Coronary artery (tissue), 2 donors: ENCODE data around the gene MFSD2A.
A peak's percentile ranks its signal among the peaks of the same experiment; 100 is the strongest.

Source experiments
- DNase-seq: peaks from one replicate; pipeline ENCODE4 v3.0.0-alpha.2; 2017; ENCODE audit warnings: low spot score
- H3K27ac ChIP-seq, 2 donors: fragments of 200-600 bp; sonication (generic); one replicate each; pipeline ENCODE4 v1.5.1; 2016 to 2019
- H3K4me3 ChIP-seq: fragments of 200-600 bp; sonication (generic); 2 replicates; pipeline ENCODE4 v1.5.1; 2016; ENCODE audit warnings: mild to moderate bottlenecking, moderate library complexity
- CTCF ChIP-seq: fragments of 200-600 bp; sonication (generic); IDR thresholded peaks from one replicate; pipeline ENCODE4 v1.5.1; 2019; ENCODE audit warnings: antibody characterized with exemption

Gene MFSD2A

DNA sequence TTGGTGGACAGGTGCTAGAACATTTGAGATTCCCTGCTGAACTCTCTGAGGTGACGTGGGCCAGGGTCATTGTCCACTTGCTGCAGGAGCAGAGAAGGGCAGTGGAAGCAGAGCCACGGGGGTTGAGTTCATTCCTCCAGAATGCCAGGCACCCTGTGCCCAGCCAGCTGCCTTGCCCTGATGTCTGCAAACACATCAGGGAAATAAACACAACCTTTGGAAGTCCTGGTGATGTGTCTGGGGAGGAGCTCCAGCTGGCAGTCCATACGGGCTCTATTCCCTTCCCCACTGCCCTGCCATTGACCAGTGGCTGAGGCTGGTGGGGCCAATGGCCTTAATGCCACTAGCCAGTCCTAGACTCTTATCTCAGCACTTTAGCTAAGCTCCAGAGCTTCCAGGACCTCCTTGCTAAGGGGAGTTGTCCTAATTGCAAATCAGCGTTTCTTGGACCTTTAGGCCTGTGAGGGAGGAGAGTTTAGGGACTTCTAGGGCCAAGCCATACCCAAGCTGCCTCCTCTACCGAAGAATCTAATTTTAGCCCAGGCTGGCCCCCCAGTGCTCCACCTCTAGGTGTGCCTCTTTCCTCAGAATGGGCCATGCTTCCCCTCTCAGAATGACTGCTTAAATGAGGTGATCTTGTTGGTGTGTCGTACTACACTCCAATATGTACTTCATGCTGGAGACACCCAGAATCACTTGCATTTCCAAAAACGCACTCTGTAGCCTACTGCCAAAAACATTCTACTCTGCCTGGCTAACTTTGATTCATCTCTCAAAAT, 25.9 kb upstream of the MFSD2A start:
- no peak overlapping the region for H3K27ac ChIP-seq
- no peak for DNase-seq
- no peak for TF ChIP-seq CTCF

GRCh38 chr1:39933956-39934941, 20.7 kb upstream of the MFSD2A start:
- peak overlapping the region in 1 of 2 donors; percentile 49 for H3K27ac ChIP-seq
- H3K4me3 ChIP-seq, result no peak overlapping the region
- peak; percentile 85 for DNase-seq
- no peak for TF ChIP-seq CTCF

More for the DNA sequence above, 25.9 kb upstream of the MFSD2A start:
- H3K4me3 ChIP-seq, result no peak overlapping the region

DNA sequence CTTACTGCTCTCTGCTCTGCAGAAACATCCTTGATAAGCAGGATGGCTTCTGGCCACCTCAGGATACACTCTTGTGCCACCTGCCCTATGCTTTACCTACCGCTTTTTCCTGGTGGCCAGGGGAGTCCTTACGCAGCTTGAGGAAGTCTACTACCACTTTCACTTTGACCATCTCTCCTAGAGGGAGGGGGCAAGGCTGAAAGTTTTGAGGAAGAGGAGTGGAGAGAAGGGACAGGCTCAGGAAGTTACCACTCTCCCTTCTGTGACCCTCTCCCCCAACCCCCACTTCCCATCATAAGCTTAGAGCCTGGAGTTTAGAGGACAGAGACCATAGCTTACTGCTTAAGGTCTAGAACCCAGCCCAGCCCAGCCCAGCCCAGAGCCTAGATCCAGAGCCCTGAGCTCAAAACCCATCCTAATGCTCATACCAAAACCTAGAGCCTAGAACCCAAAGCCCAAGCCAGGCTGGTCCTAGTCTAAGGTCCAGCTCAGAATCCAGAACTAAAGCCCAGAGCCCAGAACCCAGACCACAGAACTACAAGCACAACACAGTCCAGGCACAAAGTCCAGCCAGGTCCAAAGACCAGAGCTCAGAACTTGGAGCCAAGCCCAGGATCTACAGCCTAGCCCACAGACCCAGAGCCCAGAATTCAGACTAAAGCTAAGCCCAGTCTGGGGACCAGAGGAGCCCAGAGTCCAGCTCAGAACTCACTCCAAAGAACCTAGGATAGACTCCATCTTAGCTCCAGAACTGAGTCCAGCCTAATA, 18.0 kb upstream of the MFSD2A start:
- no peak for DNase-seq
- Histone ChIP-seq H3K27ac (peak overlapping the region in 1 of 2 donors; percentile 71), H3K4me3 (peak overlapping the region; percentile 48)
- no peak for TF ChIP-seq CTCF

DNA sequence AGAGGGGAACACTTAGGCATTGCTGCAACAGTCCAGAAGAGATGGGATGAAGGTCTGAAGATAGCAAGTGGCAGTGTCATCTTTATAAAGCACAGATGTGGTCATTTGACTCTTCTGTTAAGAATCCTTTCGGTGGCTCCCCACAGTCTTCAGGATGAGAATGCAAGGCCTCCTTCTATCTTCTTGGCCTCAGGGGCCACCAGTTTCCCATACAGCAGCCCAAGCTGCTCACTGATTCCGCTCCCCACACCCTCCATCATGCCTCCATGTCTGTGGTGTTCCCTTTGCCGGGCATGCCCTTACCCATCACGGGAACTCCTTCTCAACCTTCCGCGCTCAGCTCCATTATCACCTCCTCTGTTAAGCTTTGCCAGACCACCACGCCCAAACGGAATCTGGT, 16.1 kb upstream of the MFSD2A start:
- no peak for TF ChIP-seq CTCF
- DNase-seq, result no peak
- no peak overlapping the region for H3K4me3 ChIP-seq
- no peak overlapping the region for H3K27ac ChIP-seq

GRCh38 chr1:39940253-39940652, 14.7 kb upstream of the MFSD2A start:
- no peak overlapping the region for H3K4me3 ChIP-seq
- H3K27ac ChIP-seq, result no peak overlapping the region
- DNase-seq, result no peak
- TF ChIP-seq CTCF, result no peak

- DNase-seq, result no peak
- no peak for TF ChIP-seq CTCF
- H3K27ac ChIP-seq, result no peak overlapping the region
These were observed 13.7 kb upstream of the MFSD2A start for GRCh38 chr1:39940980-39941871.

More at GRCh38 chr1:39940980-39941871, 13.7 kb upstream of the MFSD2A start:
- no peak overlapping the region for H3K4me3 ChIP-seq
